ENCODE measurements around the gene PEAK1.

DNA sequence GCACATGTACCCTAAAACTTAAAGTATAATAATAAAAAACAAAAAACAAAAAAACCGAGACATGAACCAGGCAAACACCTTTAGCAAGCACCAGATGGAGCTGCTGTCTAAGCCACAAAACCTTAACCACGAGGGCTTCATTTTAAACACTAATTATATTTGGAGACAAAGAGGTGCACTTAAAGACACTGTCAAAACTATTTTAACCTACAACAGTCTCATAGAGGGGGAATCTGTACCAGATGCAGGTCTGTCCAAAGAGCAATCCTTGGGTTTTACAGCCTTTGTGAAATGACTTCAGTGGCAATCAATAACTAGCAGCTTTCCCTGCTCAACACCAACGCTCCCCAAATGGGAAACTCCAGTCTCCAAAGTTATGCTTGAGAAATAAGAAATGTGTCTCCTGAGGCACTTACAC lies 233.3 kb downstream of the PEAK1 start:
- TF ChIP-seq, protein P1, sequence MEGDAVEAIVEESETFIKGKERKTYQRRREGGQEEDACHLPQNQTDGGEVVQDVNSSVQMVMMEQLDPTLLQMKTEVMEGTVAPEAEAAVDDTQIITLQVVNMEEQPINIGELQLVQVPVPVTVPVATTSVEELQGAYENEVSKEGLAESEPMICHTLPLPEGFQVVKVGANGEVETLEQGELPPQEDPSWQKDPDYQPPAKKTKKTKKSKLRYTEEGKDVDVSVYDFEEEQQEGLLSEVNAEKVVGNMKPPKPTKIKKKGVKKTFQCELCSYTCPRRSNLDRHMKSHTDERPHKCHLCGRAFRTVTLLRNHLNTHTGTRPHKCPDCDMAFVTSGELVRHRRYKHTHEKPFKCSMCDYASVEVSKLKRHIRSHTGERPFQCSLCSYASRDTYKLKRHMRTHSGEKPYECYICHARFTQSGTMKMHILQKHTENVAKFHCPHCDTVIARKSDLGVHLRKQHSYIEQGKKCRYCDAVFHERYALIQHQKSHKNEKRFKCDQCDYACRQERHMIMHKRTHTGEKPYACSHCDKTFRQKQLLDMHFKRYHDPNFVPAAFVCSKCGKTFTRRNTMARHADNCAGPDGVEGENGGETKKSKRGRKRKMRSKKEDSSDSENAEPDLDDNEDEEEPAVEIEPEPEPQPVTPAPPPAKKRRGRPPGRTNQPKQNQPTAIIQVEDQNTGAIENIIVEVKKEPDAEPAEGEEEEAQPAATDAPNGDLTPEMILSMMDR (IDR thresholded peaks at IDR 0.05), result peak; percentile 1 to 36
- TF ChIP-seq POLR2A (IDR thresholded peaks at IDR 0.05) (no peak), POLR2AphosphoS5 (IDR thresholded peaks at IDR 0.05) (no peak)

Measured in suprapubic skin (tissue), 4 donors.